Measurements from ENCODE around the gene PLAAT4.

Gene PLAAT4

GRCh38 chr11:63586451-63587166 is 50.0 kb downstream of the PLAAT4 start:
- no peak overlapping the region for H3K27ac ChIP-seq
- no peaks in the 10 kb centered on the region for H3K36me3 ChIP-seq
- no peak for TF ChIP-seq CTCF (IDR thresholded peaks at IDR 0.05; ENCODE audit: low read depth, low read length)
- no peak overlapping the region for H3K4me3 ChIP-seq (ENCODE audit: low read depth, low read length)
- no peak for DNase-seq
- H3K9me3 ChIP-seq (ENCODE audit: severe bottlenecking) = no peaks in the 10 kb centered on the region
- no peaks in the 10 kb centered on the region for H3K27me3 ChIP-seq (ENCODE audit: insufficient read depth, low read depth, severe bottlenecking)

DNA sequence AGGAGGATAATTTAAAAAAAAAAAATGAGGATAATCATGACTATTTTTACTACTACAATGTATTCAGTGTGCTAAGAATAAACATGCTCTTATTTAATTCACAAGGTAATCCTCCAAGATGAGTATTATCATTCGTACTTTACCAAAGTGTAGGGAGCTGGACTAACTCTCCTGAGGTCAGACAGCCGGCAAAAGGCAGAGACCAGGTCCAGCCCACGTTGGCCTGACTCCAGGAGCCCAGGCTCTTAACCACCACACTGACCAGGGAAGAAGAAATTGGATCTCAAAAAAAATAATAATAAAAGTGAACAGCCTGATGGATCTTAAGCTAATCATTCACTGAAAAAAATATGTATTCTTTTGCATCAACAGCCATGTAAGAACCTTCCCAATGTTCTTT is 52.4 kb downstream of the PLAAT4 start:
- no peak for DNase-seq
- no peak for TF ChIP-seq CTCF (IDR thresholded peaks at IDR 0.05; ENCODE audit: low read depth, low read length)
- Histone ChIP-seq H3K27ac (no peak overlapping the region), H3K9me3 (ENCODE audit: severe bottlenecking) (no peaks in the 10 kb centered on the region), H3K4me3 (ENCODE audit: low read depth, low read length) (no peak overlapping the region), H3K36me3 (no peaks in the 10 kb centered on the region), H3K27me3 (ENCODE audit: insufficient read depth, low read depth, severe bottlenecking) (no peaks in the 10 kb centered on the region)

- H3K27ac ChIP-seq = no peak overlapping the region
- no peak overlapping the region for H3K4me3 ChIP-seq (ENCODE audit: low read depth, low read length)
- no peak for TF ChIP-seq CTCF (IDR thresholded peaks at IDR 0.05; ENCODE audit: low read depth, low read length)
- H3K36me3 ChIP-seq = no peaks in the 10 kb centered on the region
- no peaks in the 10 kb centered on the region for H3K9me3 ChIP-seq (ENCODE audit: severe bottlenecking)
- DNase-seq = no peak
- no peaks in the 10 kb centered on the region for H3K27me3 ChIP-seq (ENCODE audit: insufficient read depth, low read depth, severe bottlenecking)
Measured at GRCh38 chr11:63590024-63590788, 53.6 kb downstream of the PLAAT4 start.

GRCh38 chr11:63592975-63593395 is 56.4 kb downstream of the PLAAT4 start:
- Histone ChIP-seq H3K9me3 (ENCODE audit: severe bottlenecking) (no peaks in the 10 kb centered on the region), H3K36me3 (no peaks in the 10 kb centered on the region), H3K27ac (no peak overlapping the region), H3K27me3 (ENCODE audit: insufficient read depth, low read depth, severe bottlenecking) (no peaks in the 10 kb centered on the region), H3K4me3 (ENCODE audit: low read depth, low read length) (no peak overlapping the region)
- TF ChIP-seq CTCF (IDR thresholded peaks at IDR 0.05; ENCODE audit: low read depth, low read length) = peak; percentile 92
- DNase-seq = peak; percentile 26

DNA sequence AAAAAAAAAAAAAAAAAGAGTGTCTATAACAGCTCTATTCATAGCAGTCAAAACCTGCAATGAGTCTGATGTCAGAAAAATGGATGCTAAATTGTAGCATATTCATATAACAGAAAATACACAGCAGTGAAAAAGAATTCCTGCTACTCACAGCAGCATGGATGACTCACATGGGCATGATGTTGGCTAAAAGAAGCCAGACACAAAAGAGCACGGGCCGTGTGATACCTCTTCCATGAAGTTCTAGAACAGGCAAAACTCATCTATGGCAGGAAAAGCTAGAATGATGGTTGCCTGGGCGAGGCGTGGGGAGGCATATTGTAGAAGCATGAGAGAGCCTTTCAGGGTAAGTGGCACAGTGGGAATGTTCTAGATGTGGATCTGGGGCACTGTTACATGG is 58.7 kb downstream of the PLAAT4 start:
- H3K4me3 ChIP-seq (ENCODE audit: low read depth, low read length) = no peak overlapping the region
- DNase-seq = no peak
- TF ChIP-seq CTCF (IDR thresholded peaks at IDR 0.05; ENCODE audit: low read depth, low read length) = no peak
- H3K9me3 ChIP-seq (ENCODE audit: severe bottlenecking) = no peaks in the 10 kb centered on the region
- H3K36me3 ChIP-seq = no peaks in the 10 kb centered on the region
- no peaks in the 10 kb centered on the region for H3K27me3 ChIP-seq (ENCODE audit: insufficient read depth, low read depth, severe bottlenecking)
- H3K27ac ChIP-seq = no peak overlapping the region

Measured in WERI-Rb-1 (cell line).